Lower lobe of right lung (tissue), 2 donors: ENCODE measurements around the gene MARK4. TPM values are rescaled to one million over a fixed set of nuclear protein-coding genes. Genes with fewer than 3 reads are reported as not detected.
A peak's percentile ranks its signal among the peaks of the same experiment; 100 is the strongest.
"Not testable (repeated sequence)": the region's sequence is repeated elsewhere in the genome, so short reads cannot be mapped to it uniquely, and the experiment has no call there.

ENCODE experiments used
- ATAC-seq, 2 donors: fragments of 200-7000 bp; cut with Tn5 transposase; one replicate each; pipeline ENCODE4 v1.9.1; 2020 to 2022; ENCODE audit warnings: mild to moderate bottlenecking in 2 of 2, moderate library complexity in 2 of 2
- DNase-seq: peaks from one replicate; pipeline ENCODE4 v3.0.0-alpha.2; 2020
- H3K27ac ChIP-seq: fragments of 200-600 bp; one replicate; pipeline ENCODE4 v1.8.0; 2022
- H3K27me3 ChIP-seq: fragments of 200-600 bp; one replicate; pipeline ENCODE4 v1.8.0; 2022; ENCODE audit warnings: low read depth
- H3K36me3 ChIP-seq: fragments of 200-600 bp; one replicate; pipeline ENCODE4 v1.8.0; 2022; ENCODE audit warnings: mild to moderate bottlenecking
- H3K4me1 ChIP-seq: fragments of 200-600 bp; one replicate; pipeline ENCODE4 v1.8.0; 2022
- H3K4me3 ChIP-seq: fragments of 200-600 bp; one replicate; pipeline ENCODE4 v1.8.0; 2022; ENCODE audit warnings: mild to moderate bottlenecking
- H3K9me3 ChIP-seq: fragments of 200-600 bp; one replicate; pipeline ENCODE4 v1.8.0; 2022
- CTCF ChIP-seq: fragments of 200-600 bp; IDR thresholded peaks from one replicate; pipeline ENCODE4 v1.8.0; 2022; ENCODE audit warnings: antibody characterized with exemption, mild to moderate bottlenecking
- intact Hi-C: fragments of 100-400 bp; cut with DNase I; formaldehyde crosslinking; loops from one replicate; pipeline ENCODE4 v1.11.0; 2022
- total RNA-seq: library from RNA; stranded (reverse); fragmentation: NEBNext Ultra II Directional; extraction: Animal tissue kit (Norgen Biotek cat#: 25700); gene quantifications from one replicate; pipeline ENCODE4 v1.2.1, GENCODE V29; 2021
- donor health status: DM: no; HTN: yes; CAD: no; lungs with severe emphysema.

Gene MARK4
- total RNA-seq, 1 donor from 2014 or later: 32.5 TPM

GRCh38 chr19:45306518-45307027 is 55.5 kb downstream of the MARK4 start:
- intact Hi-C loops: no loop called here
- no peaks in the 10 kb centered on the region for H3K9me3 ChIP-seq
- no peak for TF ChIP-seq CTCF
- no peak for DNase-seq
- ATAC-seq: no peak
- no peak overlapping the region for H3K27ac ChIP-seq
- H3K4me3 ChIP-seq: no peak overlapping the region
- no peaks in the 10 kb centered on the region for H3K4me1 ChIP-seq
- no peaks in the 10 kb centered on the region for H3K27me3 ChIP-seq
- peaks cover 10% of the 10 kb centered on the region for H3K36me3 ChIP-seq

- ATAC-seq (no peak), DNase-seq (no peak)
- Histone ChIP-seq H3K27ac (no peak overlapping the region), H3K9me3 (no peaks in the 10 kb centered on the region), H3K27me3 (no peaks in the 10 kb centered on the region), H3K4me3 (no peak overlapping the region), H3K4me1 (no peaks in the 10 kb centered on the region), H3K36me3 (peaks cover 5% of the 10 kb centered on the region)
- intact Hi-C loops: no loop called here
- TF ChIP-seq CTCF: no peak
Observed at GRCh38 chr19:45307361-45307760, 56.3 kb downstream of the MARK4 start.

GRCh38 chr19:45309322-45309721 is 58.3 kb downstream of the MARK4 start:
- H3K4me3 ChIP-seq, DNase-seq, H3K36me3 ChIP-seq, H3K27me3 ChIP-seq, H3K27ac ChIP-seq, intact Hi-C loops, ATAC-seq, H3K9me3 ChIP-seq, H3K4me1 ChIP-seq: not testable (repeated sequence)

GRCh38 chr19:45311621-45312020 is 60.5 kb downstream of the MARK4 start:
- Histone ChIP-seq H3K27ac (no peak overlapping the region), H3K4me1 (no peaks in the 10 kb centered on the region), H3K27me3 (peaks cover 8% of the 10 kb centered on the region), H3K36me3 (no peaks in the 10 kb centered on the region), H3K9me3 (no peaks in the 10 kb centered on the region), H3K4me3 (no peak overlapping the region)
- peak; percentile 51 for DNase-seq
- ATAC-seq: peak; percentile 24 to 29
- no peak for TF ChIP-seq CTCF
- intact Hi-C loops: no loop called here

GRCh38 chr19:45312285-45312684 is 61.2 kb downstream of the MARK4 start:
- DNase-seq, ATAC-seq, H3K4me1 ChIP-seq, H3K4me3 ChIP-seq, H3K36me3 ChIP-seq, H3K9me3 ChIP-seq, intact Hi-C loops, H3K27ac ChIP-seq: not testable (repeated sequence)
- peaks cover 14% of the 10 kb centered on the region for H3K27me3 ChIP-seq

GRCh38 chr19:45314708-45315245 is 63.7 kb downstream of the MARK4 start:
- intact Hi-C loops: no loop called here
- no peak overlapping the region for H3K27ac ChIP-seq
- no peaks in the 10 kb centered on the region for H3K4me1 ChIP-seq
- H3K27me3 ChIP-seq: peaks cover 25% of the 10 kb centered on the region
- no peaks in the 10 kb centered on the region for H3K9me3 ChIP-seq
- no peak for TF ChIP-seq CTCF
- ATAC-seq (no peak), DNase-seq (no peak)
- H3K4me3 ChIP-seq: no peak overlapping the region
- no peaks in the 10 kb centered on the region for H3K36me3 ChIP-seq
